Stimulated activated naive B cell treated with anti-CD40 and anti-IgM and Interleukin-4, amounts not matched to agents 10 μg/mL and 1 μg/mL and 100 μg/mL, for 72 hours (primary cell): ENCODE measurements around the gene TFG.

Source experiments
- ATAC-seq, 2 donors: fragments of 150-1000 bp; cut with Tn5 transposase; replicated peaks; 2 replicates each; pipeline ENCODE4 v1.10.0; 2021; ENCODE audit warnings: moderate library complexity in 1 of 2
- DNase-seq: peaks from one replicate; pipeline ENCODE4 v3.0.0; 2021
- H3K27ac Mint-ChIP-seq: one replicate; pipeline ENCODE4 v1.8.0; 2022; ENCODE audit warnings: mild to moderate bottlenecking, mixed read lengths
- H3K27me3 Mint-ChIP-seq, 2 donors: one replicate each; pipeline ENCODE4 v1.8.0; 2022; ENCODE audit warnings: mixed read lengths in 2 of 2
- H3K36me3 Mint-ChIP-seq, 2 donors: one replicate each; pipeline ENCODE4 v1.8.0; 2022; ENCODE audit warnings: mixed read lengths in 2 of 2, mild to moderate bottlenecking in 1 of 2
- H3K4me1 Mint-ChIP-seq, 2 donors: one replicate each; pipeline ENCODE4 v1.8.0; 2022; ENCODE audit warnings: mixed read lengths in 2 of 2, mild to moderate bottlenecking in 1 of 2
- H3K4me3 Mint-ChIP-seq, 2 donors: one replicate each; pipeline ENCODE4 v1.8.0; 2022; ENCODE audit warnings: mild to moderate bottlenecking in 2 of 2, mixed read lengths in 2 of 2, moderate library complexity in 1 of 2
- H3K9me3 Mint-ChIP-seq, 2 donors: one replicate each; pipeline ENCODE4 v1.8.0; 2022; ENCODE audit warnings: mixed read lengths in 2 of 2, mild to moderate bottlenecking in 1 of 2

Gene TFG

DNA sequence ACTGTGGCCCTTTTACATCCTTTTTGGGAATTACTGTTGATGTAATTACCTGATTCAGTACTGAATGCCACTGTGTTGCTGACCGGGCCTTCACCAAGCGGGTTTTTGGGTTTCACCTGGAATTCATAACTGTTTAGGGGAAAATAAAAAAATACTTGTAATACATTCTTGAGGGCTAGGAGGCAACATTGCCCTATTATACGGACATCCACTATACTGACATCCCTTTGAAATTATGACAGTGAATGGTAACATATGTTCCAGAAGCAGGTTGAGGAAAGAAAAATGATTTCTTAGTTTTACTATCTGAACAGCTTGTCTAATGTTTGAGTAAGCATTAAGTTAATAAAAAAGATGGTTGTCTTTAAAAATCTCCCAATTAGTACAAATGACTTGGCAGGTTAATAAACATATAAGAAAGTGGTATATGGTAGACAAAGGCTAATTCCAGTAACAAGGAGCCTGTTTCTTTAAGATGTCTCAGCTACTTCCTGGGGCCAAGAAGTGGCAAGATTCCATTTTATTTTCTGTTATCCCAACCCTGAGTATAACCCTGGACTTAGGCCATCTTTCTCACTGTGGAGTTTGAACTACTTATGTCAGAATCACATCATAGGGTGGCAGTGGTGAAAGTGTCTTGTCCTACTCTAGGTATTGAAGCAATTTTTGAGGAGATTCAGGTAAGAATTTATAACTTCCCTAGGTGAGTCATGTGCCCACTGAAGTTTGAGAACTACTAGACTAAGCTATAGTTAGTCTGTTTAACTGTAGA, 45.5 kb downstream of the TFG start:
- Mint-ChIP-seq H3K36me3 (peaks cover 11 to 29% of the 10 kb centered on the region in 2 donors), H3K27ac (no peak overlapping the region), H3K4me1 (no peaks in the 10 kb centered on the region), H3K27me3 (no peaks in the 10 kb centered on the region), H3K9me3 (no peaks in the 10 kb centered on the region), H3K4me3 (no peak overlapping the region)
- no peak for DNase-seq
- no peak for ATAC-seq

DNA sequence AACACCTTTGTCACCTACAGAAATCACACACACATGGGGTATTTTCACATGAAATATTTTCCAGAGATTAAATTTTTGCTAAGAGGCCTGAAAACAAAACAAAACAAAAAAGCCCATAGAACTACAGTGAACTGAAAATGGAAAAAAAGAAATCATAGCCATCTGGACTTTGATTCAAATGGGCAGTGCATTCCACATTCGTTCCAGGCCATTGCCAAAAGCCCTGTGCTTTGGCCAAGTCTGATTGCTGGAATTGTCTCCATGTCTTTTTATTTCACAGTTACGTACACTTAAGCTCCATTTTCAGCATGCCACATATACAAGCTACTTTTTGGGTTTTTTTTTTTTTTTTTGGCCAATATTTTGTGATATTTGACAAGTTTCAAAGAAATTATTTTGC, 47.1 kb downstream of the TFG start:
- Mint-ChIP-seq H3K4me3 (no peak overlapping the region), H3K4me1 (no peaks in the 10 kb centered on the region), H3K27ac (no peak overlapping the region), H3K36me3 (peaks cover 11 to 24% of the 10 kb centered on the region in 2 donors), H3K27me3 (no peaks in the 10 kb centered on the region), H3K9me3 (no peaks in the 10 kb centered on the region)
- DNase-seq = no peak
- no peak for ATAC-seq

DNA sequence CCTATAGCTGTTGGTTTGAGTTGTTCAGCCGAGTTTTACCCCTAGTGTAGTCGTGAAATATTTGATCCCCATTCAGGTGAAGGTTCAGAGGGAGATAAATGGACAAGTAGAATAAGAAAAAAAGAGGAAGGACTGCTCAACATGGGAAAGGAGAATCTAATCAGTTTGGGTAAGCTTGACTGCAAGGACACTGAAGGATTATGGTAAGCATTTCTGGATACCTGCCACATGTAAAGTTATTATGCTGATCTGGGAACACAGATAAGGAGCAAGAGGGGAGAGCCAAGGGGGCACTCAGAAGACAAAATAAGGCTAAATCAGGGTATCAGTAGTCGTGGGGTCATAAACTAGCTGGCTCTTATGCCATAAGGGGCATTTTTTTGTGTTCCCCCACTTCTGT, 49.9 kb downstream of the TFG start:
- H3K4me1 Mint-ChIP-seq = no peaks in the 10 kb centered on the region
- H3K4me3 Mint-ChIP-seq = no peak overlapping the region
- no peaks in the 10 kb centered on the region for H3K27me3 Mint-ChIP-seq
- DNase-seq (no peak), ATAC-seq (no peak)
- no peaks in the 10 kb centered on the region for H3K9me3 Mint-ChIP-seq
- H3K36me3 Mint-ChIP-seq = peaks cover 3 to 8% of the 10 kb centered on the region in 2 donors
- H3K27ac Mint-ChIP-seq = no peak overlapping the region

DNA sequence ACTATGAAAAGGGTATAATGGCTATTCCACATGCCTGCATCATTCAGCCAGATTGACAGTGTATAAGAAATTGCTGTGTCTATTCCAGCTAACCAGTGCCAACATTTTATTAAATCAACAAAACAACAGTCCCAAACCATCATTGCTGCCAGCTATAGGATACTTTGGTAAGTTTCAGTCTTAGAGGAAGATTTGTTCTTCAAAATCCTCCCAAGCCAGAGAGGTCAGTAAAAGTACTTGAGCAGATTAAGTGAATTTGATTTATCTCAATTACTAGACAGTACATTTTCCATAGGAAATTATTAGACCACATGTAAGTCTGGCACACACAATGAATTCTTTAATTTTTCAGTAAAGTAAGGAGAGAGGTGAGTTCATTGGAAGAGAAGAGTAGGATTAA, 50.7 kb downstream of the TFG start:
- no peak for DNase-seq

DNA sequence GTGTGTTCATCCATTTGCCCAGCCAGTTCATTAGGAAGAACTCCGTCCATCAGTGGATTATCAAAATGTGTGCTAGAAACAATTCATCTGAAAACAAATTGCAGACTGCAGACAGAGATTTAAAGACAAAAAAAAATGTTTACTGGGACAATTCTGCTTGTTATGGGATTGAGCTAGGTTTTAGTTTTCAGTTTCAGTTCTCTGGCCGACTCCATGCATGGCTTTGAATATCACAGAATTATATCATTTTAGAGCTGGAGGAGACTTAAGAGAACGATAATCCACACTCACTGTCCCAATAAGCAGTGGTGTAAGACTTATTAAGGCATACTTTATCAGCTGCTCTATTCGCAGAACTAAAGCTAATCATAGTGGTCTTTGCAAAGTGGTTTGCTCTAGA, 51.1 kb downstream of the TFG start:
- Mint-ChIP-seq H3K36me3 (peaks cover under 1 to 3% of the 10 kb centered on the region in 2 donors), H3K4me3 (no peak overlapping the region), H3K4me1 (no peaks in the 10 kb centered on the region), H3K9me3 (no peaks in the 10 kb centered on the region), H3K27me3 (no peaks in the 10 kb centered on the region), H3K27ac (no peak overlapping the region)
- DNase-seq (no peak), ATAC-seq (no peak)

More for the DNA sequence above, 50.7 kb downstream of the TFG start:
- Mint-ChIP-seq H3K27me3 (no peaks in the 10 kb centered on the region), H3K9me3 (no peaks in the 10 kb centered on the region), H3K27ac (no peak overlapping the region), H3K4me3 (no peak overlapping the region), H3K4me1 (no peaks in the 10 kb centered on the region), H3K36me3 (peaks cover 3 to 5% of the 10 kb centered on the region in 2 donors)
- ATAC-seq = no peak

DNA sequence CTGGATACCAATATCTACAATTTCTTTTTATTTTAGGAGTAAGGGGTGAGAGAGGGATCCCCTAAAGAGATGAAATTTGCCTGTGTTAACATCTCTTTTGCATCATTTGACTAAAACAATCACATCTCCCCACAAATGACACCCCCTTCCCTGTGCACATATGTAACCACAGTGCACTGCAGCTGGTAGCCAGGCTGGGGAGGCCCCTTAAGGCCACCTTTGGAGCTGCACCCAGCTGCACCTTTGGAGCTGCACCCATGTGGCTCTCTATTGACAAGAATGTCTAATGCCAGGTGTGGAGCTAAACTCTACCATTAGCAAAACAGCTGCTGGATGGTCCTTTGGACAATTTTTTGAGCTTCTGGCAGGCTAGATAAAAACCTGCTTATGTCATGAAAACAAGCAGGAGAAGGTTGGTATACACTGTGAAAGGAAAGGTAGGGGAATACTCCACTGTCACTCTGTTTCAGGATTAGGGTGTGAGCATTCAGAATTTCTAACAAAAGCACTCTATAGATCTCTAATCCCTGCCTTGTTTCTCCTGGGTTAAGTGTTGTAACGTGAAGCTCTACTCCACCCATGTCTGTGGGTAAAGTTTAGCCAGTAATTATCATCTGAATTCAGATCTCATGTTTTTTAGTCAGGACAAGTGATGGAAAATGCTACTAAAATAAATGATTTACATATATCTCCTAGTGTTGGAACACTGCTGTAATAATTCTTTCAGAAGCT, 52.1 kb downstream of the TFG start:
- peak; percentile 67 to 83 for ATAC-seq
- Mint-ChIP-seq H3K9me3 (no peaks in the 10 kb centered on the region), H3K27me3 (no peaks in the 10 kb centered on the region), H3K4me1 (no peaks in the 10 kb centered on the region), H3K36me3 (peaks cover 0 to 3% of the 10 kb centered on the region in 2 donors), H3K27ac (no peak overlapping the region), H3K4me3 (no peak overlapping the region)
- DNase-seq = no peak

DNA sequence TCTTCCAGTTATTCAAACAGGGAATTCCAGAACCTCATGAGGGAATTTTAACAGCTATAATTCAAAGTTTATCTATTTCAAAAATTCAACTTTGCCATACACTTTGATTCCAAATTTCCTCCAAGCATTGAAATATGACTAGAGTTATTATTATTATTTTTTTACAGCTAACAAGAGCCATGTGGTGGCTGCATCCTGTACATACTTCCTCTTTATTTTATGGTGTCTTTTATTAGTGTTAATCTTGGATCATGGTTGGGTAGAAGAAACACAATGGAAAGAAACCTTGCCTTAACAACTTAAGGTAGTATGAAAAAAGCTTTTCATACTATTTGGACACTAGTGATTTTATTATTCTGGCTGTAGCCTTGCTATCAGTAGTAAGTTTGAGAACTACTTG, 52.7 kb downstream of the TFG start:
- H3K27ac Mint-ChIP-seq = no peak overlapping the region
- H3K4me3 Mint-ChIP-seq = no peak overlapping the region
- no peak for ATAC-seq
- H3K9me3 Mint-ChIP-seq = no peaks in the 10 kb centered on the region
- H3K4me1 Mint-ChIP-seq = no peaks in the 10 kb centered on the region
- peaks cover 0 to 3% of the 10 kb centered on the region in 2 donors for H3K36me3 Mint-ChIP-seq
- H3K27me3 Mint-ChIP-seq = no peaks in the 10 kb centered on the region
- DNase-seq = no peak

DNA sequence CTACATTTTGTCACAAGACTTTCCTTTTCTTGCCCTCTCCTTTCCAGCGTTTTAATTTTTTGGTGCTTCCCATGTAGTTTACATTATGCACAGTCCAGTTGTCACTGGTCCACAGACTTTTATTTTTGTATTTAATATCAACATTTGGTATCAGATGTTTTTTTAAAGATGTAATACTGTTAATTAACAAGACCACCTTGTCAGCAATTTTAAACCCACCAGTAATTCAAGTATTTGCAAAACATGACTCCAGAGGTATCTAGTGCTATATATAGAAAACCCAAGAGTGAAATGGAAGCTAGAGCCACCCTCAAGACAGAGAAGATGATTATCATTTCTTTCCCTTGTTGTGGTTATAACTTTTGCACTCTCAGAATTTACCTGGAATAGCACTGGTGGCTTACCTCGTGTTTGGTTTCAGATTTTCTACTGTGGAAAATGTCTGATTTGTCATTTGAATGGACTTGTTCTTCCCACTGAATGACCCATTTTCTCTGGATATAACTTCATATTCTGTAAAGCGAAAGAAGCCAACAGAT, 56.2 kb downstream of the TFG start:
- H3K36me3 Mint-ChIP-seq = no peaks in the 10 kb centered on the region
- no peak for DNase-seq
- H3K4me1 Mint-ChIP-seq = no peaks in the 10 kb centered on the region

DNA sequence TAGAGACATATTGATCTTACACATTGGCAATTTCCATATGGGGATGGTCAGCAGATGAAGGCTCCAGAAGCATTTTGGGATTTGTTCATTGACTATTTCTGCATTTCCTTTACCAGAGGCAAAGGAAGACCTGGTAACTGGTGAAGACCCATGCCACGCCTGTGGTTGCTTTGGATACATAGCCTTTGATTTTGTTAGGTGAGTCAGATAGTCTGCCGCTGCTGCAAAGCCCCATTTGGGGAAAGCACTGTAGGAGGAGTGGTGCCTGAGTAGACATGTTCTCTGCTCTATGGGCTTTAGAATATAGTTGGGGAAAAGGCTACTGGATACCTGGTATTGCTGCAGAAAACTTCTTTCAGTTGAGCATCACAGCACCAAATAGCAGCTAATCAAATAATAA, 56.8 kb downstream of the TFG start:
- Mint-ChIP-seq H3K4me3 (no peak overlapping the region), H3K9me3 (no peaks in the 10 kb centered on the region), H3K4me1 (no peaks in the 10 kb centered on the region), H3K27ac (no peak overlapping the region), H3K27me3 (no peaks in the 10 kb centered on the region), H3K36me3 (no peaks in the 10 kb centered on the region)
- DNase-seq (no peak), ATAC-seq (no peak)

More for the DNA sequence above, 56.2 kb downstream of the TFG start:
- Mint-ChIP-seq H3K9me3 (no peaks in the 10 kb centered on the region), H3K27me3 (no peaks in the 10 kb centered on the region), H3K27ac (no peak overlapping the region), H3K4me3 (no peak overlapping the region)
- ATAC-seq = no peak

DNA sequence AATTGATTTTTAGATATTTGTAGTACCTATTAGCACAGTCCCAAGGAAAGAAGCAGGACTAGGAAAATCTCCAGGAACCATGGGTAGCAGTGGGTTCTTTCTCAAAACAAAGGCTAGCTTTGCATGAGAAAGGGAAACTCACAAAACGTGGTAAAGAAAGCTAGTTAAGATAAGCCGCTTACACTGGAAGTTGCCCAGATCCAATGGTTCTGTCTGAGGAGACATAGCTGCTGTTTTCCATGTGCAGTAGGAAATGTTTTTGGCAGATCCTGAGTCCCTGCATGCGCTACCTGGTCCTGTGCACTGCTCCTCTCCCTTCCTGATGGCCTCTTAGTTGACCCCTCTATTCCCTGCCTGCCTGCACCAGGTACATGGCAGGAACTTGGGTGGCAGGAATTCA, 60.4 kb downstream of the TFG start:
- Mint-ChIP-seq H3K4me3 (no peak overlapping the region), H3K36me3 (no peaks in the 10 kb centered on the region), H3K9me3 (peaks cover 2 to 4% of the 10 kb centered on the region in 2 donors), H3K4me1 (no peaks in the 10 kb centered on the region), H3K27me3 (no peaks in the 10 kb centered on the region), H3K27ac (no peak overlapping the region)
- DNase-seq (no peak), ATAC-seq (no peak)

DNA sequence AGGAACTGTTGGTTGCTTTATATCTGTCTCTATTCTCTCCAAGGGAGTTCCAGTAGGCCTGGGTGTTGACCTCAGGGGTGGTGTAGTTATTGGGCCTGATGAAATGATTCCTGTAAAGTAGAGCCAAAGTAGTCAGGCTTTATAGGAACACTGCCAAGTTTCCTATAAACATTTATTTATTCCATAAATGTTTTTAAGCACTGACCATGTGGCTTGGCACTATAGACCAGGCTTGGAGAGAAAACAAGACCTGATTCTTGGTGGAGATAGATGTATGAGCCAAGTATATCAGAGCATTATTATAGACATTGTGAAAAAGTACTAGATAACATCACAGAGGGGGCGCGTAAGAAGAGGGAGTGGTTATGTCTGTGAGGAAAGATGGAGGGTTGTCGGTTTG, 65.9 kb downstream of the TFG start:
- no peak overlapping the region for H3K4me3 Mint-ChIP-seq
- H3K4me1 Mint-ChIP-seq = no peaks in the 10 kb centered on the region
- H3K9me3 Mint-ChIP-seq = peaks cover 2 to 4% of the 10 kb centered on the region in 2 donors
- H3K36me3 Mint-ChIP-seq = no peaks in the 10 kb centered on the region
- H3K27me3 Mint-ChIP-seq = no peaks in the 10 kb centered on the region
- no peak for ATAC-seq
- H3K27ac Mint-ChIP-seq = no peak overlapping the region
- DNase-seq = no peak

DNA sequence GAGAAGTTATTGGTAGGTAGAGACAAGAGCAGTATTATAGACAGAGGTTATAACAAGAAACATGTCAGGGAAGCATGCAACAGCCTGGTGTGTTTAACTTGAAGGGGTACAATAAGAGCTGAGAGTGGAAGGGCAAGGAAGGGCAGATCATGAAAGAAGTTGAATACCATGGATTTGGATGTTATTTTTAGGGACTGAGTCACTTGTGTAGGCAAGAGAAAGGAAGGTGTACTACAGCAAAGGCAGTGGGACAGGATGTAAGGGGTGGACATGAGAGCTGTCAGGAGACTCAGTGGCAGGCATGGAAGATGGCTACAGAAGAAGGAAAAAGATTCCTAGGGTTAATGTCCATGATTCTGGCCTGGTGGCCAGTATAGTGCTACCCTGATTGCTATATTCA, 66.4 kb downstream of the TFG start:
- Mint-ChIP-seq H3K27ac (no peak overlapping the region), H3K27me3 (no peaks in the 10 kb centered on the region), H3K36me3 (no peaks in the 10 kb centered on the region), H3K9me3 (peaks cover 2 to 4% of the 10 kb centered on the region in 2 donors), H3K4me1 (no peaks in the 10 kb centered on the region), H3K4me3 (no peak overlapping the region)
- no peak for ATAC-seq
- no peak for DNase-seq

DNA sequence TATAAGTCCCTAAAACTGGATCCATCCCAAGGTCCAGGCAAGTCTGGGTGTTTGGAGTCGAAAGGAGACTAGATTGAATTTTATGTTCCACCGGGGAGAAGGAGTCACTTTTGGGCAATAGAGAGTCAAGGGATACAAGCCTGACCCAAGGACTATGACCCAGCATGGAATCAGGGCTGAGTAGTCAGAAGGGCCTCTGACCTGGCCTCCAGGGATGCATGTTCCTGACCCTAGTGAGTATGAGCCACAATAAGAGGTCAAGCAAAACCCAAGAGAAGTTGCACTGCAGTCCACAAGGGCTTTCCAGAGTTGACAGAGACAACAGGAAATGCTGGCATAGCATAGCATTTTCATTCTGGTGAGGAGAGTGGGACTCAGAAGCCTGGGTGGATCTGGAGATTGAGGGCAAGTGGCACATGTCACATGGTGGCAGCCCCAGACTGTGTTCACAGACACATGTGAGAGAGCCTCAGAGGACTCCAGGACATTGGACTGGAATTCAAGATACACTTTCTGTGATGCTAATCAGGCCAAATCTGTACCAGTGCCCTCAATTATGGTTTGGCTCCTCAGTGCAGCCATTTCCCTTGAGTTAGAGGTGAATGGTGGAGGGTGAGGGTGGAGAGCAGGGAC, 66.9 kb downstream of the TFG start:
- peaks cover 2 to 4% of the 10 kb centered on the region in 2 donors for H3K9me3 Mint-ChIP-seq
- no peaks in the 10 kb centered on the region for H3K4me1 Mint-ChIP-seq
- no peak overlapping the region for H3K4me3 Mint-ChIP-seq
- no peak overlapping the region for H3K27ac Mint-ChIP-seq
- DNase-seq (no peak), ATAC-seq (no peak)
- H3K36me3 Mint-ChIP-seq = no peaks in the 10 kb centered on the region
- no peaks in the 10 kb centered on the region for H3K27me3 Mint-ChIP-seq

DNA sequence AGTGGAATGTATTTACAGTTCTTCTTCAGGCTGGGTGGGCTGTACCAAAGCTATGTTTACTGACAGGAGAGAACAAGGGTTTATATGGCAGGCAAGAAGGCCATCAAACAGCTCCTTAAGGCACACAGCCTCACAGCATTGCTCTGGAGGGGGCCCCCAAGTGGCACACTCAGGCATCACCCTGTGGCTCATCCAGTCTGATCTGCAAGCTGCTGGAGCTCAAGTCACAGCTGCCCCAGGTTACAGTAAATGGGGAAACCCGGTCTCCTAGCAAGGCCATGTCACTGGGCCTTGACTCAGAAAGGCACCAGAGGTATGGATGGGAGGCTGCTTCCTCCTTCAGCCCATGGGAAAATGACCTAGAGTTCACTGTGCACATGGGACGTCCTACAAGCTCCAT, 67.5 kb downstream of the TFG start:
- Mint-ChIP-seq H3K4me1 (no peaks in the 10 kb centered on the region), H3K27me3 (no peaks in the 10 kb centered on the region), H3K27ac (no peak overlapping the region), H3K4me3 (no peak overlapping the region), H3K9me3 (peaks cover 2 to 4% of the 10 kb centered on the region in 2 donors), H3K36me3 (no peaks in the 10 kb centered on the region)
- ATAC-seq (no peak), DNase-seq (no peak)
